GM20000 (cell line): Measurements from ENCODE around the gene GATAD2A.

Experiments used
- DNase-seq: peaks from one replicate; pipeline ENCODE4 v3.0.0; 2012; ENCODE audit warnings: low spot score
- TF ChIP-seq, protein P1 (sequence below): IDR thresholded peaks from 2 replicates; pipeline ENCODE4 v1.5.1; 2012; ENCODE audit warnings: mild to moderate bottlenecking, control low read depth; ENCODE audit errors: extremely low read depth, missing control alignments

GATAD2A gene

DNA sequence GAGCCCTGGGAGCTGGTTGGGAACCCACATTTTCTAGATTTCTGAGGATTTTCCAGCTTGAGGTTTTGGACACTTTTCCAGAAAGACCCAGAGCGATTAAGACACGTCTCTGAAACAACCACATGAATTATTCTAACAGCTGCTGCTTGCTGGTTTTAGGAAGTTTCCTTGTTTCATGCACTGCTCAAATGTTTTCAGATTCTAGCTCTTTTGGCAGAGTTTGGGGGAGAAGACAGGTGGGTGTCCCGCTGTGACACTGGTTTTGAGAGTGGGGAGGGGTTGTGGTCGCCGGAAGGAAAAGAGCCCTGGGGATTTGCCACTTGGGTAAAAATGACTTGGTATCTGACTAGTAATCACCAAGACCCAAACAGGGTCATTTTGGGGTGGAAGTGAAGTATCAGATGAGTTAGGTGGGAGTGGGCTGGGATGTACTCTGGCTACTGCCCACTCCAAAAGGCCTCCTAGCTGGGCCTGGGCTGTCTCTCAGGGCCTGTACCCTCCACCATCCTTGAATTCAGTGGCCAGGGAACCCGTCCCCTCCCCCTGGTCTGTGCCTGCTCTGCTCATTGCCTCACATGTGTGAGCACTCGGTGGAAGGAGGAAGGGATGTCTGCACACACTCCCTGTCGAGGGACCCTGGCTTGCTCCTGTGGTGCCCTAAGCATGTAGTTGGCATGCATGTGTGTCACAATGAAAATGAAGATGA is 13.2 kb downstream of the GATAD2A start:
- TF ChIP-seq, protein P1, sequence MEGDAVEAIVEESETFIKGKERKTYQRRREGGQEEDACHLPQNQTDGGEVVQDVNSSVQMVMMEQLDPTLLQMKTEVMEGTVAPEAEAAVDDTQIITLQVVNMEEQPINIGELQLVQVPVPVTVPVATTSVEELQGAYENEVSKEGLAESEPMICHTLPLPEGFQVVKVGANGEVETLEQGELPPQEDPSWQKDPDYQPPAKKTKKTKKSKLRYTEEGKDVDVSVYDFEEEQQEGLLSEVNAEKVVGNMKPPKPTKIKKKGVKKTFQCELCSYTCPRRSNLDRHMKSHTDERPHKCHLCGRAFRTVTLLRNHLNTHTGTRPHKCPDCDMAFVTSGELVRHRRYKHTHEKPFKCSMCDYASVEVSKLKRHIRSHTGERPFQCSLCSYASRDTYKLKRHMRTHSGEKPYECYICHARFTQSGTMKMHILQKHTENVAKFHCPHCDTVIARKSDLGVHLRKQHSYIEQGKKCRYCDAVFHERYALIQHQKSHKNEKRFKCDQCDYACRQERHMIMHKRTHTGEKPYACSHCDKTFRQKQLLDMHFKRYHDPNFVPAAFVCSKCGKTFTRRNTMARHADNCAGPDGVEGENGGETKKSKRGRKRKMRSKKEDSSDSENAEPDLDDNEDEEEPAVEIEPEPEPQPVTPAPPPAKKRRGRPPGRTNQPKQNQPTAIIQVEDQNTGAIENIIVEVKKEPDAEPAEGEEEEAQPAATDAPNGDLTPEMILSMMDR, result no peak
- DNase-seq, result no peak

GRCh38 chr19:19420570-19421298 is 15.3 kb downstream of the GATAD2A start:
- DNase-seq, result no peak

DNA sequence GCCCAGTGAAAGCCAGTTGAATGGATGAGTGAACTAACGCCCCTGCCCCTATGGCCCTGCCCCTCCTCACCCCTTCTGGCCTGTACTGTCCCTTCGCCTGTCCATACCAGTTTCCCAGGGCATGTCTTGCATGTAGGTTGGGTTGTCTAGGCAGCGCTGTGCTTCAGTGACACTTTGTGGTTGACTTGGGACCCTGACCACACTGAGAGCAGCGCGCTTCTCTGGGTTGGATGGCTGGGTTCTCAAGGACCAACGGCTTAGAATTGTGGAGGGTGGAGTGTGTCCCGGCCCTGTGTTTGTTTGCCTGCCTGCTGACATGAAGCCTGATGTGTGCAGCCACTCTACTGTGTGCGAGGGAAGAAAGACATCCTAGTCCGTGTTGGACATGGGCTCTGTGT is 15.8 kb downstream of the GATAD2A start:
- TF ChIP-seq, protein P1, result no peak
- no peak for DNase-seq

More at GRCh38 chr19:19420570-19421298, 15.3 kb downstream of the GATAD2A start:
- TF ChIP-seq, protein P1, result no peak

DNA sequence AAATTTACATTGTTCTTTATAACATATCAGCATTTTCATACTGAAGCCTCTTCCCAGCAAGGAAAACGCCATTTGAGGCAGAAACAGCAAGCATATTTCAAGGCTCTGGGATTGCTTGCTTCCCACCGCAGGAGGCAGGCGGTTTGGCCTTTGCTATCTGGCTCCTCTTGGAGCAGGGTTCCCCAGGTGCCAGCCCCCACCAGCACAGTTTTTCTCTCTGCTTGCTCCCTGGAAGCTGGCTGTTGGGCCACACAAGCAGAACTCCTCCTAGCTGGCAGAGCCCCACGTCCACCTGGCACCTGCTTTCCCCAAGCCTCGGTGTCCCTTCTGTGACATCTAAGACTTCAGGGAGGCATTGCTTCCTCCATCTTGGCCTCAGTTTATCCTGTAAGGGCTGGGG is 16.7 kb downstream of the GATAD2A start:
- no peak for DNase-seq
- TF ChIP-seq, protein P1, result no peak

GRCh38 chr19:19423322-19423721 is 17.8 kb downstream of the GATAD2A start:
- DNase-seq, result no peak
- TF ChIP-seq, protein P1, result no peak

DNA sequence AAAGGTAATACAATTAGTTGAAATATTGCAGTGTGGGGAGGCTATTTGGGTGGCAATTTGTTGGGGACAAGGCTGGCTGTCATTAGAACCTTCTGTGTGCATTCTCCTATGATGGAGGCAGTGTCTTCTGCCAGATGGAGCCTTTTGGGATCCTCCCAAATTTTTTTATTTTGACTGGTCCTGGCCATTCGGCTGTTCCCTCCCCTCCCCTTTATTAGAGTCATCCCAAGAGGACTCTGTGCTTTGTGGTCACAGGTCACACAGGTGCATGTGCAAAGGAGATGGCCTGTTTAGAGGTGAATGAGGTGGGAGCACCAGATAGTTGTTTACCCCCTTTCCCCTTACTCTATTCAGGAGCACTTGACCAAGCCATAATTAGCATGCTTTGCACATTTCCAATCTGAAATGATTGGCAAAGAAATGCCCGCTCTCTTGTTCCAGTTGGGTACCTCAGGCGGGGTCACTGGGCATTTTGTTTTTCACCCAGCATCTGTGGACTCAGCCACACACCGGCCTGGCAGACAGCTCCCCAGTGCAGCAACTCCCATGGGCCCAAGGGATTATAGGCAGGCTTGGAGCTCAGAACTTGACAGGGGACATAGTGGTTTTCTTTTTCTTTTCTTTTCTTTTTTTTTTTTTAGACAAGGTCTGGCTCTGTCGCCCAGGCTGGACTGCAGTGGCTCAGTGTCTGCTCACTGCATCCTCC is 19.8 kb downstream of the GATAD2A start:
- TF ChIP-seq, protein P1, result no peak
- no peak for DNase-seq

- TF ChIP-seq, protein P1, result no peak
- DNase-seq, result no peak
Measured at GRCh38 chr19:19426216-19426615, 20.7 kb downstream of the GATAD2A start.
